Midbrain (tissue), 1 donor: Measurements from ENCODE around the gene ACSS3.
"Not testable (repeated sequence)": the region's sequence is repeated elsewhere in the genome, so short reads cannot be mapped to it uniquely, and the experiment has no call there.

ENCODE experiments used
- DNase-seq: peaks from one replicate; lab custom pipeline; 2025; lab: John Stamatoyannopoulos, UW

Gene ACSS3

DNA sequence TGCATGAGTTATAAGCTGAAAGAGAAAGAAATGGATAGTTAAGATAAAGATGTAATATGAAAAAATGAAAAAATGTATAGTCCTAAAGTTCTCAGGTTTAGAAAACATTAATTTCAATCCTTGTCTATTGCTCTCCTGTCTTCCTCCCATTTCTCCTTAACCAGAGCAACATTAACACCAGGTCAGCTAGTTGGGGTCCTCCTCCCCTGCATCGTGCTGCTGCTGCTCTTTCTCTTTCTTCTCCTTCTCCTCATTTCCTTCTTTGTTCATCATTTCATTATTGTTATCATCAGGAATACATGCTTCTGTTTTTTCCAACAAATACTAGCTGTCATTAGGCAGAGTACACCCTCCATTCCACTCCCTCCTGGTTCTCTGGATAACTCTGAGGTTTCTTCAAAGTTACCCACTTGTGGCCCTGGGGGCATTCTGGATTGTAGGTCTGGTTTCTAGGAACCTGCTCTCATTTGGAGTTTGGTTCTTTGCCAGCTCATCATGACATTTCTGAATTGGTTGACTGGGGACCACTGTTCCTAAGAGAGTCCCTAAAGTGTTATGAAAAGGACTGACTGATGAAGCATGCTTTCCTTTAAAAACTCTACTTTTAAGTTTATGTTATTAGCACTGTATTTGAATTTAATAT lies 17.0 kb downstream of the ACSS3 start:
- no peak for DNase-seq

GRCh38 chr12:81095501-81096232 lies 17.8 kb downstream of the ACSS3 start:
- DNase-seq: no peak

GRCh38 chr12:81105687-81106086 lies 27.8 kb downstream of the ACSS3 start:
- no peak for DNase-seq

DNA sequence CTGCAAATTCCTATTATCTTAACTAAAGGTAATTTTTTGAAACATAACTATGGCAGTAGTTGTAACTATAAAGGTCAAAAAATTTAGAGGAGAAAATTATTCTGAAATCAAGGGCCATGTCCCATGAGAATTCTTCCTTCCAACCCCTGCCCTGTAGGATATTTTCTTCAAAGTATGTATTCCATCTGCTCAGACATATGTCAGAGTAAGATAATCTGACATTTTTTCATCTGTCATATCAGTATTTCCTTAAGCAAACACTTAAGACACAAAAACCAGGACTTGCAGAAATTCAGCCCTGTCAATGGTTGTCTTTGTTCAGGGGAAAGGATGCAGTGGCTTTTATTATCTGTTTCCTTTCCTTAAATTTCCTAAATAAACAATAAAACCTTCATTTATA lies 36.3 kb downstream of the ACSS3 start:
- no peak for DNase-seq

- not testable (repeated sequence) for DNase-seq
Observed at GRCh38 chr12:81119069-81119468, 41.2 kb downstream of the ACSS3 start.

- no peak for DNase-seq
Observed at GRCh38 chr12:81120961-81121360, 43.1 kb downstream of the ACSS3 start.

DNA sequence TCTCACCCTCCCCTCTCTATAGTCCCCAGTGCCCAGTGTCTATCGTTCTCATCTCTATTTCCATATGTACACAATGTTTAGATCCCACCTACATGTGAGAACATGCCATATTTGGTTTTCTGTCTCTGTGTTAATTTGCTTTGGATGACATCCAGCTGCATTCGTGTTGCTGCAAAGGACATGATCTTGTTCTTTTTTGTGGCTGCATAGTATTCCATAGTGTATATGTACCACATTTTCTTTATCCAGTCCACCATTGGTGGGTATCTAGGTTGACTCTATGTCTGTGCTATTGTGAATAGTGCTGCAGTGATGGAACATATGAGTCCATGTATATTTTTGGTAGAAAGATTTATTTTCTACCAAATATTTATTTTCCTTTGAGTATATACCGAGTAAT lies 45.7 kb downstream of the ACSS3 start:
- no peak for DNase-seq

DNA sequence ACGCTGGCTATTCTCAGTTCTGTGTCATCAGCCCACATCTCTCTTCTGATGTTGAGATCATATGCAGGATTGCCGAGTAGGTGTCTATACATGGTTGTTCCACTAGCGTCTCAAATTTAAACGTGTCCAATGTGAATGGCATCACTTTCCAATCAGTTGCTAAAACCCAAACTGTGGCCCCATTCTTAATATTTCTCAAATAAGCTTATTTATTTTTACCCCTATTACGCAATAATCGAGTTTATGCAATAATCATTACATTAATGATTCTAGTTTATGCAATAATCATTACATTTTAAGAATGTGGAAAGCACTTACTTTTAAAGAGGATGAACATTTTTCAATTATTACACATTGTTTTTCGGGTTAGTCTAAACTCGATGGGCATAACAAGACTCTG lies 47.8 kb downstream of the ACSS3 start:
- DNase-seq: no peak

DNA sequence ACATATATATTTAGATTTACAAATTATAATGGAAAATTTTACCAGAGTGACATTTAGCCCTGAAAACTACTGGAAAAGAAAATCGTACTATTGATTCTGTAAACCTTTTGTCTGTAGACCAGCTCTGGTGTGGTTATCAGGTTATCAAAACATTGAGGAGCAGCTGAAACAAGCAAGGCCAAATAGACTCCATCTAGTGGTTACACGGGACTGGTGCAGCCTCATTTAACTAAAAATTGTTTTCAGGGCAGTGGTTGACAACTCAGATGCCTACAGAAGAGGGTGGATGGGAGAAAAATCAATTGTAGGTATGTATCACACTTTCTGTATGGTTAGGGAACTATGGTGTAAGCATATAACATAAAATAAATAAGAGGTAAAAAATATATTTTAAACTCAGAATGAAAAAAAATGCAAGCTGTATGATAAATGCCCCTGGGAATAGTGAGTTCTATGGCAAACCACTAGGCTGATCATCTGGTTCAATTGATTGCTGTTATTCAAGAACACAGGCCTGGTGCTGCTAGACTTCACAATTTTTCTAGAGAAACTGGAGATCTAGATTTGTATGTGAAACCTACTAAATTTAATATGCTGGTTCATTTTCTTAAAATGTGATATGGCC lies 51.2 kb downstream of the ACSS3 start:
- DNase-seq: no peak

- DNase-seq: no peak
Observed at GRCh38 chr12:81136519-81136918, 58.6 kb downstream of the ACSS3 start.

GRCh38 chr12:81137801-81138200 lies 59.9 kb downstream of the ACSS3 start:
- DNase-seq: no peak

DNA sequence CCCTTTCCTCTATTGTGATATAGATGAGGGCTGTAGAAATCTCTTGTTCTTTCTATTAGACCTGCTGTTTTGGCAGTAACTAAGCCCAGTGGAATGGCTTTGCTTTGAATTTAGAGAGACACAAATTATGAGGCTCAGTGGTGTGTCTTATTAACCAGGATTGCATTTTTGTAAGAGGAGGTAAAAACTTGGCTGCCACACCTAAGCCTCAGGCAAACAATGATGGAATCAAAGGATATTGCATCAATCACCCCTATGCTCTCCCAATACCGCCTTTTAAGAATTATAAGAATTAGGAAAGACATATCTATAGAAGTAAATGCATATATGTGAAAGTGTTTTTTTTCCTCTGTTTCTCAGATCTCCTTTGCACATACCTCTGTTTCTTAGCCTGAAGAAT lies 63.3 kb downstream of the ACSS3 start:
- DNase-seq: no peak

DNA sequence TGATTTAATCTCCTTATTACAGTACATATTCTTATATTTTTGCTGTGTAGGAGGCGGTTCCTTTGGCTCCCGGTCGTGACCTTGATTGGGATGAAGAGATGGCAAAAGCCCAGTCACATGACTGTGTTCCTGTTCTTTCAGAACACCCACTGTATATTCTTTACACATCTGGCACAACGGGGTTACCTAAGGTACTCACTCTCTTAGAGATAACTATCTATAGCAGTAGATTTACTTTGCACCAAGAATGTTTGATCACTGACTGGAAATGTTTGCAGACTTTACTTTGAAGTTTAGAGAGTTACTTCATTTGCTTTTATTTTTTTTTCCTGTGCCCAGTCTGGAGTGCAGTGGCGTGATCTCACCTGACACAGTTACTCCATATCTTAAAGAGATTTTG lies 65.2 kb downstream of the ACSS3 start:
- no peak for DNase-seq

GRCh38 chr12:81146228-81147225 lies 68.6 kb downstream of the ACSS3 start:
- DNase-seq: no peak

DNA sequence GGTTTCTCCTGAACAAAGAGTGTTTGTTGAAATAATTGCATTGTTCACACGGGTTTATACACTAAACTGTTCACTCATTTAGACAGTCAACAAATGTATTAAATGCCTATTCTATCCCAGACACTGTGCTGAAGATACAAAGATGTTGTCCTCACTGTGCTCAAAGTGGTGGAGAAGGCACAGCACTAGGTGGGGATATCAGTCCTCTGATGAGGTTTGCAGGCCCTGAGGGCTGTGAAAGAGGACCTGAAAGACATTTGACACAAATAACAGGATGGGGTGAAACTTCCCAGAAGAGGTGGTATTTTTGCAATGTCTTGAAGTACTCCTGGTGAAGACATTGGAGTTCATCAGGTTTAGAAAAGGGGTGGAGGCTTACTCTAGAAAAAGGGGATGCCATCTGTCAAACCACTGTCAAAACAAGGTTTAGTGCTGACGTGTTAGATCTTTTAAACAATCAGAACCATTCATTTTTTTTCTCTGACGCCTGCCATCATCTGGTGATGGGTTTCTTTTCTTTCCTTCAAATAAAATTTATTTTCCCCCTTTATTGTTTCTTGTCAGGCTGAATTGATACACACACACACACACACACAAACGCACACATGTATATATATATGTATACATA lies 69.5 kb downstream of the ACSS3 start:
- no peak for DNase-seq

DNA sequence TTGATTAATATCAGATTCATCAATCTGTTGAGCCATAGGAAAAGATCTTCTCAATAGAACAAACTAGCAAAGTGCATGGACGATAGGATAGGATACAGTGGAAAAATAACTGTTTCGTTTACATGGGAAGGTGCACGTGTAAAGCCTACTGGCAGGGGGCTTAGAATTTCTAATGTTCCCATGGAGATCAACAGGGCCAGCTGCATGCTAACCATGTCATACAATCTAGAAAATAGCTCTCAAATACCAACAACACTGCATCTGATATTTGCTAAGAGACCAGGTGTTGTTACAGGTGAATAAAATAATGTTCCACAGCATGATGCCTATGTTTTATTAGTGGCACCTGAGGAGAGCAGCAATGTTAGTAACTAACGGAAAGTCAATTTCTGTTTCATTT lies 72.5 kb downstream of the ACSS3 start:
- no peak for DNase-seq

- no peak for DNase-seq
Observed at GRCh38 chr12:81159856-81160255, 82.0 kb downstream of the ACSS3 start.

- DNase-seq: no peak
Observed at GRCh38 chr12:81161680-81162079, 83.8 kb downstream of the ACSS3 start.

DNA sequence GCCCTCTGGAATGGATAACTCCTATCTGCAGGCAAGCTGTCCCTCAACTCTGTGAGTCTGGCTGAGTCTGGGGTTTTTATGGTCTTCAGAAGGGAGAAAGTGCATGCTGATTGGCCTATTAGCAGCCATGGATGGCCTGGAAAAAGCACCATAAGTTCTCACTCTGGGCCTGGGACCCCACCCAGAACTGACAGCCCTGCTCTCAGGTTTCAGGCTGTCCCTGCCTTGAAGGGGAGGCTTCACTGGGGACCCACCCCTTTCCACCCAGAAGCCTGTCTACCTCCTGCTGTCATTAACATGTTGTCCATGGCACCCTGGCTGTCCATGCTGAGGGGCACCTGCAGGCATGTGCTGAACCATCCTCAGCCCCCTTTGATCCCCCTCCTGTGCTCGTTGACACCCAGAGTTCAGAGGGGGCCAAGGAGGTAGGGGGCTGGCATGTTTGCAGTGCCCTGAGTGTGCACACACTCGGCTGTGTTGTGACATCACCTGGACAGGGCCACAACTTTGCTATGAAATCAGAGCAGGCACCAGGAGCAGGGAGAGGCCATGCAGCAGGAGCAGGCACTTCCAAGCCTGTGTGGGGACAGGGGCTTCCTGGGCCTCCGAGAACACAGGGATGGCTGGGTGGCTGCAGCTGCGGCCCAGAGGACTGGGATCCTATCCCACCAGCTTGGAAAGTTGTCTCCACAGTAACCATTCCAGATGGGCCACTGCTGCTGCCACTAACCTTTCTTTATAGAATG lies 84.7 kb downstream of the ACSS3 start:
- no peak for DNase-seq

DNA sequence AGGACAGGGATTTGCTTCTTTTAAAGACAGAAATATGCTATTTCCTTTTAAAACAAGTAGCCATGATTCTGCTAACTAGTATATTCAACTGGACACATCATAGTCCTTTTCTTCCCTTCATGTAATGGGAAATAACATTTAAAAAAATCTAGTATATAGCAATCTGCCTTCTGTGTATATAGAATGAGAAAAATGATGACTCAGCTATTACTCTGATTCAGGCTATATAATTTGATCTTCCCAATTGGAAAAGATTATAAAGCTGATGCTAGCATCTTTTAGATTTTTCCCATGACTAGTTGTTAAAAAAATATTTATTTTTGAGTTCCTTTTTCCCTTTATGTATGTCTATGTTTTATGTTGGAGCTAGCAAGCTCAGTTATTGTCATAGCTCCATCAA lies 86.9 kb downstream of the ACSS3 start:
- DNase-seq: no peak

DNA sequence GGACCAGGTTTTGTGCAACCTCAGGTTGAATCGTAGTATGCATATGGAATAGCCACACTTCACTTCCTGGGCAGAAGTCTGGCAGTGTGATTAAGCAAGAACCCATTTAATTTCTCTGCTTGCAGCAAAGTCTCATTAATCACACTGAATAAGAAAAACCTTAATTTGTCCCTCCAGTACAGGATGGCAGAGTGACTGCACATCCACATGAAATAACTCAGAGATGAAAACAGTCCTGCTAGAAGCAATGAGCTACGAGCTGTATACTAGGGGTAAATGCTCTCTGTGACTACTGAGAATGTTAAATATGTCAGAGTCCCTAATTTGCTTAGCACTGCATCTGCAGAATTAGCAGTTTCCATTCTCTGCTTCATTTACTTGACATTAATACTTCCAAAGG lies 88.9 kb downstream of the ACSS3 start:
- no peak for DNase-seq
